ENCODE data around the gene HBQ1.
"Not testable (repeated sequence)": the region's sequence is repeated elsewhere in the genome, so short reads cannot be mapped to it uniquely, and the experiment has no call there.

HBQ1 gene

DNA sequence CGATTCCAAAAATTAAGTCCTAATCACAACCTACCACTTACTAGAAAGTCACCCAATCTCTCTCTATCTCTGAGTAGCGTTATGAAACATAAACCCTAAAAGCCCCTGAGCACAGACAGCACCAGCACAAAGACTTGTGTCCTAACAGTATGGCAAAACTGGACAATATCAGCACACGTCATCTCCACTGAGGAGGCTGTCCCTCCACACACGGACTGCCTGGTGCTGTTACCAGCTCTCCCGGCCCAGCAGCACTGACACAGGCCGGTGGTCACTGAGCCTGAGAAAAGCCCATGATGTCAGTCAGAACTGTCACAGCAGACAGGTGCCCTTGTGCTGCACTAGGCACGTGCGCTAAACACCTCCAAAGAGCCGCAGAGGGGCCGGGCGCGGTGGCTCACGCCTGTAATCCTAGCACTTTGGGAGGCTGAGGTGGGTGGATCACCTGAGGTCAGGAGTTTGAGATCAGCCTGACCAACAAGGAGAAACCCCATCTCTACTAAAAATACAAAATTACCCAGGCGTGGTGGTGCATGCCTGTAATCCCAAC lies 31.4 kb downstream of the HBQ1 start:
- not testable (repeated sequence) for DNase-seq

DNA sequence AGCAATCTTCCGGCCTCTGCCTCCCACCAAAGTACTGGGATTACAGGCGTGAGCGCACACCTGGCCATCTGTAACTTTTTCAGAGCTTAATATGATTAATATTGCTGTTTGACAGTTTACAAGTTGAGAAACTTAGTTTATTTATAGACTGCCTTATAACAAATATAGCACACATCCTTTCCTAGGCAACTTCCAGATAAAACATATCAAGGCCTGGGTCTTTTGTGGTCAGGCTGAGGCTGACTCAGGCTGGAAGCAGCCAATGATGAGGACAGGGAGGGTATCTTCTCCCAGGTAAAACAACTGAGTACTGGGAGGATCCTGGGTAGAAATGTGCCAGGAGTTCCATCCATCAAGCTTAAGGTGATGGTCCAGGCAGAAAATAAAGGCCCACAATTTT lies 32.7 kb downstream of the HBQ1 start:
- no peak for DNase-seq

DNA sequence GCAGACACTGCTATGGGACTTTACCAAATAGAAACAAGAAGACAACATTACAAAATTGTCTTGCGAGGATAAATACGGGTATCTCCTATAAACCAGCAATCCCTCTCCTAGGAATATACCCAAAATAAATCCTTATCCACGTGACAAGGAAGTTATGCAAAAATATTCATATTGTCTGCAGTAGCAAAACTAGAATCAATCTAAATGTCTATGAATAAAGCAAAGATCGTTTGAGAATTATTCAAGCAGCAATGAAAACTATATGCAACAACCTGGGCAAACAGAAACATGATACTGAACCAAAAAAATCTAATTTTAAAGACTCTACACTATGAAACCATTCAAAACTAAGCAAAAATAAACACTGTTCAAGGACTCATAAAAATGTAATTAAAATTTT lies 39.8 kb downstream of the HBQ1 start:
- no peak for DNase-seq

DNA sequence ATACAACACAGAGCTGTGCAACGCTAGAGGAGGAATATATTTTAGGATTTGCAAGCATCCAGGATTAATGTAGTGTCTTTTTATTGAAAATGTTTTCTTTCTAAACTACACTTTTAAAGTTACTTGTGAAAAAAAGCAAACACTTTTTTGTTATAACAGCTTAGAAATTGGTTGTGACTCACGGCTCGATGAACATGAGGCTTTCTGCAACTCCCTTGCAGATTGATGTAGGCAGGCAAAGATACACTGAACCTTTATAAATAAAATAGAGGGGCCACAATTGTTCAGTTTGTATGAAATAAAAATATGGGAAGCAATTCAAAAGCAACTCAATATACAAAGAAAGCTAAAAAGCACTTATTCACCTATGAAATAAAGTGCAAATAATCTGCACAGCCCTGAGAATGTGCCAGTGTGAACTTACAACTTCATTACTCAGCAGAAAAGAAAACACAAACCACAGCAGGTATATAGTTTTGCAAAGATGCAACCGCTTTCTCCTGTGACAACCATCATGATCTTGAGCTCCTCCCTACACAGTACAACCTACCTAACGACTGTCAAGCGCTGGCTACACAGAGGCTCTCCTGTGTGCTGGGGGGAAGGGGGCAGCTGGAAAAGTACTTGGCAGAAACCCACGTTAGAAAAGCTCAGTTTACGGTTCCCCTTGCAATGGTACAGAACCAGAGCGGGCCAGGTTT lies 48.0 kb downstream of the HBQ1 start:
- DNase-seq, result no peak

DNA sequence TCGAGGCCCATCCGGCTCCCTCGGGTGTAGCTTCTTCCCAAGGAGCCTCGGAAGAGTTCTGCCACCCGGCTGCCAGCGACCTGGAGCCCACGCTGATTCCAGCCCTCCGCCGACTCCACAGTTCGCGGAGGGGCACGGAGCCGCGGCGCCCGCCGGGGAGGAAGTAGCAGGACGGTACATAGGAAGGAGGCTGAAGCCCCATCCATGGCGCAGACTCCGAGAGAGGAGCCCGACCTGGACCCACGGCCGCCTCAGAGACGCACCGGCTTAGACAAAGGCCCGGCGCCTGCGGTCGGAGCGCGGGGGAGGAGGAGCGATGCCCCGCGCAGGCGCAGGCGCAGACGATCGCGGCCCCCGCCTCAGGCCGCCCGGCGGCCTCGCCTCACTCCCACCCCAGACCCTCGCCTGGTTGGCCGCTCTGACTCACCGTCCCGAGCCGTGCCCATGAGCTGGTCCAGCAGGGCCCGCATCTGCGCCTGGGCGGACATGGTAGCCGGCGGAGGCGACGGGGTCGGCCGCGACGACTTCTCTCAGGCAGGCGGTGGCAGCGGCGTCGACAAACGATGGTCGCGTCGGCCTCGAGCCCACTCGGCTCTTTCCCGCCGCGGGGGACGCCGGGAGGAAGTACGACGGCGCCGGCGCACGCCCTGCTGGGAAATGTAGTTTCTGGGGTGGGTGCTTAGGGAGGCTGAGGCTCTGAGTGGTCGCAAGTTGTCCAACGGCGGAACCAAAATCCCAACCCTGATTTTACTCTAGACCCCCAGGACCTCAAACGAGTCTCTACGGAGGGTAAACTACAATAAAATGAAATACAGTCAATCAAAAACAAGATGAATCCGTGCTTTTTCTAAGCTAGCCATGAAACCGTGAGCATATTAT lies 48.8 kb downstream of the HBQ1 start, which contains the start of gene LUC7L:
TSS of gene LUC7L (minus strand) at position 598 of the 879 bp plus-strand sequence. CDS start at position 488, 110 bp downstream.
- DNase-seq, result peak; percentile 87 to 89

DNA sequence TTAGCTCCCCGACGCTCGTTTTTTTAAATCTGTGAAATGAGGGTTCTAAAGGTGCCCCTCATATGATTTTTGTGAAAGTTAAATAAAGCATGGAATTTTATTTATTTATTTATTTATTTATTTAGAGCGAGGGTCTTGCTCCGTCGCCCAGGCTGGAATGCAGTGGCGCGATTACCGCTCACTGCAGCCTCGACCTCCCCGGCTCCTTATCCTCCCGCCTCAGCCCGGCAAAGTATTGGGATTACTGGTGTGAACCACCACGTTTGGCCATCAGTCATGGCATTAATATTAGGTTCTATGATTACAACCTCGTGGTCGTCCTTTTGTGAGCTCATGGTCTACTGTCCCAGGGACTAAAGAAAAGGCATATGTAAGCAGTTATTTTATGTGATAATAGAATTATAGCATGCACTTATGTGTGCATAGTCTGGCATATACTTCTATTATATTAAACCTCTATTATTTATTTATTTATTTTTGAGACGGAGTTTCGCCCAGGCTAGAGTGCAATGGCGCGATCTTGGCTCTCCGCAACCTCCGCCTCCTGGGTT lies 49.5 kb downstream of the HBQ1 start:
- no peak for DNase-seq

DNA sequence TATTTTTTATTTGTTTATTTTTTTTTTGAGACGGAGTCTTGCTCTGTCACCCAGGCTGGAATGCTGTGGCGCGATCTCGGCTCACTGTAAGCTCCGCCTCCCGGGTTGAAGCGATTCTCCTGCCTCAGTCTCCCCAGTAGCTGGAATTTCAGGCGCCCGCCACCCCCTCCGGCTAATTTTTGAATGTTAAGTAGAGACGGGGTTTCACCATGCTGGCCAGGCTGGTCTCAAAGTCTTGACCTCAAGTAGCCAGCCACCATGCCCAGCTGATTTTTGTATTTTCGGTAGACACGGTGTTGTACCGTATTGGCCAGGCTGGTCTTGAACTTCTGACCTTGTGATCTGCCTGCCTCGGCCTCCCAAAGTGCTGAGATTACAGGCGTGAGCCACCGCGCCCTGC lies 50.1 kb downstream of the HBQ1 start:
- not testable (repeated sequence) for DNase-seq
